Neural progenitor cell (in vitro differentiated cells): Measurements from ENCODE around the gene IQSEC3. TPM values are rescaled to one million over a fixed set of nuclear protein-coding genes. Genes with fewer than 3 reads are reported as not detected.

Experiments
- DNase-seq: peaks from one replicate; pipeline ENCODE4 v3.0.0-alpha.2; 2016; ENCODE audit warnings: low spot score
- H2AFZ ChIP-seq: fragments of 200-600 bp; sonication (generic); replicated peaks from 2 replicates; pipeline ENCODE4 v1.6.1; 2016; ENCODE audit warnings: antibody characterized with exemption
- H3F3A ChIP-seq: fragments of 200-600 bp; sonication (generic); 2 replicates; pipeline ENCODE4 v1.6.1; 2016; ENCODE audit warnings: antibody characterized with exemption, low read depth
- H3K27ac ChIP-seq: fragments of 200-600 bp; sonication (generic); 2 replicates; pipeline ENCODE4 v1.5.1; 2016; ENCODE audit warnings: mild to moderate bottlenecking
- H3K27me3 ChIP-seq: fragments of 200-600 bp; sonication (generic); 2 replicates; pipeline ENCODE4 v1.6.1; 2016; ENCODE audit warnings: mild to moderate bottlenecking, moderate library complexity
- H3K36me3 ChIP-seq: fragments of 200-600 bp; sonication (generic); 2 replicates; pipeline ENCODE4 v1.5.1; 2016
- H3K4me1 ChIP-seq: fragments of 200-600 bp; sonication (generic); 2 replicates; pipeline ENCODE4 v1.6.1; 2016; ENCODE audit warnings: mixed run types
- H3K4me2 ChIP-seq: fragments of 200-600 bp; sonication (generic); 2 replicates; pipeline ENCODE4 v1.6.1; 2016
- H3K4me3 ChIP-seq: fragments of 200-600 bp; sonication (generic); 2 replicates; pipeline ENCODE4 v1.5.1; 2016
- H3K79me2 ChIP-seq: fragments of 200-600 bp; sonication (generic); 2 replicates; pipeline ENCODE4 v1.6.1; 2016; ENCODE audit warnings: low read depth
- H3K9ac ChIP-seq: fragments of 200-600 bp; sonication (generic); 2 replicates; pipeline ENCODE4 v1.6.1; 2016
- H3K9me3 ChIP-seq: fragments of 200-600 bp; sonication (generic); 2 replicates; pipeline ENCODE4 v1.5.1; 2016; ENCODE audit warnings: low read depth
- H4K20me1 ChIP-seq: fragments of 200-600 bp; sonication (generic); 2 replicates; pipeline ENCODE4 v1.6.1; 2016; ENCODE audit warnings: low read depth
- H3K27ac Mint-ChIP-seq: 3 replicates; pipeline ENCODE4 v1.8.0; 2021; ENCODE audit warnings: mixed read lengths
- H3K27me3 Mint-ChIP-seq: 2 replicates; pipeline ENCODE4 v1.8.0; 2022; ENCODE audit warnings: low read depth, mild to moderate bottlenecking, inconsistent platforms, moderate library complexity, mixed read lengths; ENCODE audit not compliant: insufficient read depth
- H3K36me3 Mint-ChIP-seq: 3 replicates; pipeline ENCODE4 v1.8.0; 2021; ENCODE audit warnings: mixed read lengths
- H3K4me1 Mint-ChIP-seq: 3 replicates; pipeline ENCODE4 v1.8.0; 2021; ENCODE audit warnings: mixed read lengths
- H3K4me3 Mint-ChIP-seq: 3 replicates; pipeline ENCODE4 v1.8.0; 2021; ENCODE audit warnings: mild to moderate bottlenecking, moderate library complexity, mixed read lengths
- H3K9me3 Mint-ChIP-seq: 3 replicates; pipeline ENCODE4 v1.8.0; 2020; ENCODE audit warnings: mixed read lengths
- CTCF ChIP-seq: fragments of 200-600 bp; sonication (generic); IDR thresholded peaks from 2 replicates; pipeline ENCODE4 v1.5.1; 2017; ENCODE audit warnings: antibody characterized with exemption, mild to moderate bottlenecking
- EZH2 ChIP-seq: fragments of 200-600 bp; sonication (generic); IDR thresholded peaks from 2 replicates; pipeline ENCODE4 v1.6.1; 2017; ENCODE audit warnings: antibody characterized with exemption, mild to moderate bottlenecking, moderate library complexity
- EZH2phosphoT487 ChIP-seq: fragments of 200-600 bp; sonication (generic); IDR thresholded peaks from 2 replicates; pipeline ENCODE4 v1.6.1; 2017; ENCODE audit warnings: antibody characterized with exemption
- total RNA-seq: library from RNA; depleted of rRNA; stranded (reverse); fragments of >200 nt; gene quantifications from 2 replicates; pipeline ENCODE4 v1.2.3, GENCODE V29; 2015; ENCODE audit warnings: low replicate concordance

The IQSEC3 gene
- total RNA-seq, 1 donor from 2014 or later, result 0.09 TPM

GRCh38 chr12:203462-204260 is 137.1 kb downstream of the IQSEC3 start:
- Histone ChIP-seq H3K4me3 (peak overlapping the region; percentile 72), H4K20me1 (no peaks in the 10 kb centered on the region), H3K4me2 (peak overlapping the region; percentile 83), H2AFZ (peak overlapping the region; percentile 96), H3K27ac (no peak overlapping the region), H3K79me2 (no peaks in the 10 kb centered on the region), H3K27me3 (peaks cover 100% of the 10 kb centered on the region), H3K9me3 (no peaks in the 10 kb centered on the region), H3K4me1 (peaks cover 6% of the 10 kb centered on the region), H3F3A (peaks cover 15% of the 10 kb centered on the region), H3K36me3 (no peaks in the 10 kb centered on the region), H3K9ac (no peak overlapping the region)
- peaks cover 13% of the 10 kb centered on the region for H3K4me1 Mint-ChIP-seq
- DNase-seq, result peak; percentile 82
- no peak overlapping the region for H3K27ac Mint-ChIP-seq
- H3K36me3 Mint-ChIP-seq, result no peaks in the 10 kb centered on the region
- peaks cover 49% of the 10 kb centered on the region for H3K27me3 Mint-ChIP-seq
- H3K4me3 Mint-ChIP-seq, result peak overlapping the region; percentile 83
- no peaks in the 10 kb centered on the region for H3K9me3 Mint-ChIP-seq
- TF ChIP-seq EZH2 (no peak), CTCF (peak; percentile 30), EZH2phosphoT487 (peak; percentile 69)

GRCh38 chr12:204261-204678 is 137.7 kb downstream of the IQSEC3 start:
- Mint-ChIP-seq H3K4me1 (peaks cover 11% of the 10 kb centered on the region), H3K27me3 (peaks cover 53% of the 10 kb centered on the region), H3K9me3 (no peaks in the 10 kb centered on the region), H3K36me3 (no peaks in the 10 kb centered on the region), H3K27ac (no peak overlapping the region), H3K4me3 (peak overlapping the region; percentile 83)
- no peak for DNase-seq
- no peaks in the 10 kb centered on the region for H3K79me2 ChIP-seq
- peaks cover 15% of the 10 kb centered on the region for H3F3A ChIP-seq
- peaks cover 100% of the 10 kb centered on the region for H3K27me3 ChIP-seq
- H2AFZ ChIP-seq, result no peak overlapping the region
- no peak overlapping the region for H3K27ac ChIP-seq
- H3K4me1 ChIP-seq, result peaks cover 6% of the 10 kb centered on the region
- peak overlapping the region; percentile 72 for H3K4me3 ChIP-seq
- TF ChIP-seq EZH2 (no peak), CTCF (no peak), EZH2phosphoT487 (no peak)
- H3K9me3 ChIP-seq, result no peaks in the 10 kb centered on the region
- H3K36me3 ChIP-seq, result no peaks in the 10 kb centered on the region
- no peak overlapping the region for H3K9ac ChIP-seq
- peak overlapping the region; percentile 83 for H3K4me2 ChIP-seq
- H4K20me1 ChIP-seq, result no peaks in the 10 kb centered on the region

- Histone ChIP-seq H3K36me3 (no peaks in the 10 kb centered on the region), H3K9ac (no peak overlapping the region), H3K27me3 (peaks cover 100% of the 10 kb centered on the region), H2AFZ (no peak overlapping the region), H3K4me3 (no peak overlapping the region), H3K9me3 (no peaks in the 10 kb centered on the region), H3K4me2 (no peak overlapping the region), H3K27ac (no peak overlapping the region), H3K79me2 (no peaks in the 10 kb centered on the region), H3K4me1 (peaks cover 6% of the 10 kb centered on the region), H3F3A (peaks cover 15% of the 10 kb centered on the region), H4K20me1 (no peaks in the 10 kb centered on the region)
- no peak overlapping the region for H3K4me3 Mint-ChIP-seq
- no peaks in the 10 kb centered on the region for H3K36me3 Mint-ChIP-seq
- no peak for DNase-seq
- peaks cover 5% of the 10 kb centered on the region for H3K4me1 Mint-ChIP-seq
- H3K27ac Mint-ChIP-seq, result no peak overlapping the region
- H3K9me3 Mint-ChIP-seq, result no peaks in the 10 kb centered on the region
- H3K27me3 Mint-ChIP-seq, result peaks cover 49% of the 10 kb centered on the region
- TF ChIP-seq EZH2phosphoT487, result no peak
- TF ChIP-seq EZH2, result no peak
- TF ChIP-seq CTCF, result no peak
These were observed 138.5 kb downstream of the IQSEC3 start for GRCh38 chr12:205026-205425.
